ENCODE data around the gene PLD5. TPM values are rescaled to one million over a fixed set of nuclear protein-coding genes. Genes with fewer than 3 reads are reported as not detected.

PLD5 gene
- total and polyA plus RNA-seq, 4 donors, result under 0.01 to 0.17 (median 0.05) TPM; not detected in 1

- no peaks in the 10 kb centered on the region for H3K36me3 ChIP-seq (ENCODE audit: control insufficient read depth in 4 of 4, insufficient read depth in 3 of 4, low read depth in 1 of 4, low read length in 3 of 4)
- H3K27me3 ChIP-seq (ENCODE audit: control insufficient read depth in 4 of 4, insufficient read depth in 4 of 4, low read length in 3 of 4), result peaks cover 0 to 3% (median 0%) of the 10 kb centered on the region in 4 donors
- TF ChIP-seq FOXA2 (IDR thresholded peaks at IDR 0.05) (no peak), HNF4A (conservative IDR thresholded peaks at IDR 0.05) (no peak), REST (IDR thresholded peaks at IDR 0.05) (no peak)
- no peak for DNase-seq (ENCODE audit: low spot score)
- no peaks in the 10 kb centered on the region for H3K4me1 ChIP-seq (ENCODE audit: control insufficient read depth in 4 of 4, insufficient read depth in 4 of 4, low read length in 3 of 4)
- 77% methylated on average over 2 of the region's 2 CpGs for WGBS
- H3K27ac ChIP-seq (ENCODE audit: low read depth in 1 of 2, low read length in 2 of 2), result no peak overlapping the region
- no peaks in the 10 kb centered on the region for H3K9me3 ChIP-seq (ENCODE audit: control insufficient read depth in 4 of 4, low read length in 3 of 4)
- H3K4me3 ChIP-seq (ENCODE audit: low read depth in 1 of 3, low read length in 3 of 3), result no peak overlapping the region
- no peak overlapping the region for H3K9ac ChIP-seq (ENCODE audit: low read depth in 1 of 2, low read length in 2 of 2)
Observed at GRCh38 chr1:242088875-242089274, 435.6 kb downstream of the PLD5 start.

GRCh38 chr1:242086706-242087105 is 437.8 kb downstream of the PLD5 start:
- Histone ChIP-seq H3K27me3 (ENCODE audit: control insufficient read depth in 4 of 4, insufficient read depth in 4 of 4, low read length in 3 of 4) (no peaks in the 10 kb centered on the region), H3K9me3 (ENCODE audit: control insufficient read depth in 4 of 4, low read length in 3 of 4) (no peaks in the 10 kb centered on the region), H3K4me3 (ENCODE audit: low read depth in 1 of 3, low read length in 3 of 3) (no peak overlapping the region), H3K9ac (ENCODE audit: low read depth in 1 of 2, low read length in 2 of 2) (no peak overlapping the region), H3K4me1 (ENCODE audit: control insufficient read depth in 4 of 4, insufficient read depth in 4 of 4, low read length in 3 of 4) (no peaks in the 10 kb centered on the region), H3K27ac (ENCODE audit: low read depth in 1 of 2, low read length in 2 of 2) (no peak overlapping the region), H3K36me3 (ENCODE audit: control insufficient read depth in 4 of 4, insufficient read depth in 3 of 4, low read depth in 1 of 4, low read length in 3 of 4) (no peaks in the 10 kb centered on the region)
- WGBS, result 32% methylated on average over 1 of the region's 1 CpG
- TF ChIP-seq GABPA (IDR thresholded peaks at IDR 0.05 in 1 of 2, conservative IDR thresholded peaks at IDR 0.05 in 1 of 2), result no peak
- TF ChIP-seq TAF1 (conservative IDR thresholded peaks at IDR 0.05), result no peak
- TF ChIP-seq ZBTB33 (IDR thresholded peaks at IDR 0.05), result no peak
- no peak for TF ChIP-seq SP1 (IDR thresholded peaks at IDR 0.05)
- no peak for TF ChIP-seq YY1 (IDR thresholded peaks at IDR 0.05)
- TF ChIP-seq NR2F2 (IDR thresholded peaks at IDR 0.05), result no peak
- no peak for TF ChIP-seq CTCF (IDR thresholded peaks at IDR 0.05; ENCODE audit: low read depth, low read length, missing input control)
- TF ChIP-seq MAX (IDR thresholded peaks at IDR 0.05), result no peak
- TF ChIP-seq RAD21 (IDR thresholded peaks at IDR 0.05), result no peak
- no peak for TF ChIP-seq ATF3 (IDR thresholded peaks at IDR 0.05)
- no peak for TF ChIP-seq FOXA2 (IDR thresholded peaks at IDR 0.05)
- no peak for TF ChIP-seq FOXA1 (IDR thresholded peaks at IDR 0.05)
- no peak for TF ChIP-seq EGR1 (IDR thresholded peaks at IDR 0.05; ENCODE audit: low read depth in 2 of 2)
- no peak for TF ChIP-seq REST (IDR thresholded peaks at IDR 0.05)
- no peak for TF ChIP-seq HNF4G (IDR thresholded peaks at IDR 0.05)
- TF ChIP-seq HNF4A (conservative IDR thresholded peaks at IDR 0.05), result no peak
- no peak for TF ChIP-seq JUND (IDR thresholded peaks at IDR 0.05)
- no peak for DNase-seq (ENCODE audit: low spot score)

Data from liver (tissue), 9 donors.